Neural cell (in vitro differentiated cells): ENCODE measurements around the gene PRDM15. TPM values are rescaled to one million over a fixed set of nuclear protein-coding genes. Genes with fewer than 3 reads are reported as not detected.

Experiments
- H2AFZ ChIP-seq: fragments of 200-600, 300-800 bp; sonication (generic), shearing (Covaris generic); 2 replicates; pipeline ENCODE4 v1.6.0; 2014; ENCODE audit warnings: low read depth, mild to moderate bottlenecking, antibody characterized with exemption, low read length, moderate library complexity
- H3F3A ChIP-seq: fragments of 200-600 bp; shearing (Covaris generic); 2 replicates; pipeline ENCODE4 v1.6.1; 2016; ENCODE audit warnings: mild to moderate bottlenecking, moderate library complexity, mixed read lengths, antibody characterized with exemption, low read length; ENCODE audit not compliant: insufficient read depth, poor library complexity, severe bottlenecking
- H3K27ac ChIP-seq: fragments of 200-600, 300-800 bp; sonication (generic), shearing (Covaris generic); 2 replicates; pipeline ENCODE4 v1.5.1; 2014; ENCODE audit warnings: mild to moderate bottlenecking, low read length, moderate library complexity
- H3K27me3 ChIP-seq: fragments of 300-800, 200-600 bp; sonication (generic), shearing (Covaris generic); 2 replicates; pipeline ENCODE4 v1.6.0; 2014; ENCODE audit warnings: mild to moderate bottlenecking, low read depth, low read length, moderate library complexity; ENCODE audit not compliant: insufficient read depth
- H3K36me3 ChIP-seq: fragments of 300-800, 200-600 bp; sonication (generic), shearing (Covaris generic); 2 replicates; pipeline ENCODE4 v1.5.1; 2014; ENCODE audit warnings: mild to moderate bottlenecking, antibody characterized with exemption, low read length, moderate library complexity; ENCODE audit not compliant: insufficient read depth
- H3K4me2 ChIP-seq: fragments of 300-800, 200-600 bp; sonication (generic), shearing (Covaris generic); 2 replicates; pipeline ENCODE4 v1.6.0; 2014; ENCODE audit warnings: mild to moderate bottlenecking, low read length
- H3K4me3 ChIP-seq: fragments of 300-800, 200-600 bp; sonication (generic), shearing (Covaris generic); 2 replicates; pipeline ENCODE4 v1.5.1; 2014; ENCODE audit warnings: mild to moderate bottlenecking, low read length, moderate library complexity
- H3K79me2 ChIP-seq: fragments of 200-600 bp; shearing (Covaris generic); replicated peaks from 2 replicates; pipeline ENCODE4 v1.6.0; 2014; ENCODE audit warnings: mild to moderate bottlenecking, low read length, moderate library complexity; ENCODE audit not compliant: insufficient read depth
- H3K9ac ChIP-seq: fragments of 300-800, 200-600 bp; sonication (generic), shearing (Covaris generic); 2 replicates; pipeline ENCODE4 v1.6.1; 2016; ENCODE audit warnings: mild to moderate bottlenecking, low read length, mixed read lengths
- H3K9me2 ChIP-seq: fragments of 200-600 bp; shearing (Covaris generic); 2 replicates; pipeline ENCODE4 v1.6.1; 2016; ENCODE audit warnings: mild to moderate bottlenecking, low read length, mixed read lengths; ENCODE audit not compliant: insufficient read depth
- H3K9me3 ChIP-seq: fragments of 200-600, 300-800 bp; sonication (generic), shearing (Covaris generic); 2 replicates; pipeline ENCODE4 v1.6.1; 2016; ENCODE audit warnings: mild to moderate bottlenecking, mixed run types, low read length, moderate library complexity, mixed read lengths
- H4K20me1 ChIP-seq: fragments of 200-600 bp; shearing (Covaris generic); 2 replicates; pipeline ENCODE4 v1.6.1; 2016; ENCODE audit warnings: mild to moderate bottlenecking, mixed run types; ENCODE audit not compliant: insufficient read depth
- CTCF ChIP-seq: fragments of 450-650 bp; IDR thresholded peaks from 2 replicates; pipeline ENCODE4 v1.5.1; 2014; ENCODE audit warnings: antibody characterized with exemption, mild to moderate bottlenecking, moderate library complexity; ENCODE audit not compliant: poor library complexity, severe bottlenecking
- EP300 ChIP-seq: fragments of 450-650 bp; conservative IDR thresholded peaks from 2 replicates; pipeline ENCODE4 v1.6.1; 2014; ENCODE audit warnings: antibody characterized with exemption, mild to moderate bottlenecking, moderate library complexity; ENCODE audit not compliant: poor library complexity, severe bottlenecking
- EZH2 ChIP-seq: fragments of 200-600, 300-800 bp; shearing (Covaris generic), sonication (generic); IDR thresholded peaks from 2 replicates; pipeline ENCODE4 v1.6.1; 2014; ENCODE audit warnings: antibody characterized with exemption, low read length, borderline replicate concordance, mild to moderate bottlenecking; ENCODE audit not compliant: insufficient read depth, poor library complexity, severe bottlenecking
- MXI1 ChIP-seq: fragments of 450-650 bp; conservative IDR thresholded peaks from 2 replicates; pipeline ENCODE4 v1.6.1; 2014; ENCODE audit warnings: antibody characterized with exemption, mild to moderate bottlenecking; ENCODE audit not compliant: poor library complexity, severe bottlenecking
- POLR2AphosphoS5 ChIP-seq: IDR thresholded peaks from 2 replicates; pipeline ENCODE4 v1.6.1; 2012
- RAD21 ChIP-seq: fragments of 450-650 bp; conservative IDR thresholded peaks from 2 replicates; pipeline ENCODE4 v1.6.1; 2014; ENCODE audit warnings: antibody characterized with exemption, mild to moderate bottlenecking, moderate library complexity
- REST ChIP-seq: IDR thresholded peaks from 2 replicates; pipeline ENCODE4 v1.6.1; 2012; ENCODE audit warnings: borderline replicate concordance
- SMC3 ChIP-seq: fragments of 450-650 bp; conservative IDR thresholded peaks from 2 replicates; pipeline ENCODE4 v1.6.1; 2014; ENCODE audit warnings: antibody characterized with exemption, mild to moderate bottlenecking, moderate library complexity; ENCODE audit not compliant: poor library complexity
- TAF1 ChIP-seq: IDR thresholded peaks from 2 replicates; pipeline ENCODE4 v1.6.1; 2012; ENCODE audit warnings: low read depth
- polyA plus RNA-seq: library from polyadenylated mRNA; depleted of rRNA; stranded (reverse); fragments of >200 nt; gene quantifications from 2 replicates; pipeline ENCODE4 v1.2.3, GENCODE V29; 2014

Gene PRDM15
- polyA plus RNA-seq, 1 donor from 2014 or later: 4.1 TPM

GRCh38 chr21:41864311-41865001 lies 14.7 kb downstream of the PRDM15 start:
- Histone ChIP-seq H3K4me3 (no peak overlapping the region), H3K79me2 (no peaks in the 10 kb centered on the region), H3K4me2 (no peak overlapping the region), H2AFZ (no peak overlapping the region), H3K27me3 (no peaks in the 10 kb centered on the region), H3K36me3 (no peaks in the 10 kb centered on the region), H3K9me2 (no peaks in the 10 kb centered on the region), H3F3A (no peaks in the 10 kb centered on the region), H3K27ac (no peak overlapping the region), H4K20me1 (no peaks in the 10 kb centered on the region), H3K9me3 (no peaks in the 10 kb centered on the region), H3K9ac (no peak overlapping the region)
- TF ChIP-seq CTCF (no peak), SMC3 (no peak)

- TF ChIP-seq EP300: no peak
- TF ChIP-seq EZH2: no peak
- TF ChIP-seq REST: no peak
- no peak for TF ChIP-seq POLR2AphosphoS5
- no peak for TF ChIP-seq SMC3
- no peak for TF ChIP-seq RAD21
- no peak for TF ChIP-seq MXI1
- TF ChIP-seq CTCF: no peak
- no peak for TF ChIP-seq TAF1
- H3K9me2 ChIP-seq: no peaks in the 10 kb centered on the region
- H3K4me2 ChIP-seq: no peak overlapping the region
These were observed 15.8 kb downstream of the PRDM15 start for GRCh38 chr21:41863439-41863740.

More at GRCh38 chr21:41863439-41863740, 15.8 kb downstream of the PRDM15 start:
- H3K9me3 ChIP-seq: no peaks in the 10 kb centered on the region
- H3K4me3 ChIP-seq: no peak overlapping the region
- no peaks in the 10 kb centered on the region for H3F3A ChIP-seq
- no peak overlapping the region for H3K27ac ChIP-seq
- H3K9ac ChIP-seq: no peak overlapping the region
- H4K20me1 ChIP-seq: no peaks in the 10 kb centered on the region
- no peaks in the 10 kb centered on the region for H3K36me3 ChIP-seq
- no peak overlapping the region for H2AFZ ChIP-seq
- H3K27me3 ChIP-seq: no peaks in the 10 kb centered on the region
- H3K79me2 ChIP-seq: no peaks in the 10 kb centered on the region
